ENCODE measurements around the gene LSM14A.

DNA sequence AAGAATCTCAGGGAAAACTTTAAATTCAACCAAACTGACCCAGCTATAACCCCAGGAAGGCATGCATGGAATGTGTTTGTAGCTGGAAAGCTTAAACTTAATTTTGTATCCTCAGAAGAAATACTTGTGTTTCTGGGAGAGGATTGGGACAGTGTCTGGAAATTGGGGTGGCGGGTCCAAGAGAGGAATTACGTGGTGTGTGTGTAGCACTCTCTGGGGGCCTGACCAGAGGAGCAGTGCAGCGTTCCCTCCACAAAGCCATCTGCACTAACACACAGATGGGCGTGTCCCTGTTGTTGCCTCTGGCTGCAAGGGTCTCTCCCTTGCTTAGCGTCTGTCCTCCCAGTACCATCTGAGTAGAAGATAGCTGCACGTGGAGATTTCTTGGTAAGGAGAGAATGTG lies 88.5 kb downstream of the LSM14A start:
- TF ChIP-seq, protein P1, sequence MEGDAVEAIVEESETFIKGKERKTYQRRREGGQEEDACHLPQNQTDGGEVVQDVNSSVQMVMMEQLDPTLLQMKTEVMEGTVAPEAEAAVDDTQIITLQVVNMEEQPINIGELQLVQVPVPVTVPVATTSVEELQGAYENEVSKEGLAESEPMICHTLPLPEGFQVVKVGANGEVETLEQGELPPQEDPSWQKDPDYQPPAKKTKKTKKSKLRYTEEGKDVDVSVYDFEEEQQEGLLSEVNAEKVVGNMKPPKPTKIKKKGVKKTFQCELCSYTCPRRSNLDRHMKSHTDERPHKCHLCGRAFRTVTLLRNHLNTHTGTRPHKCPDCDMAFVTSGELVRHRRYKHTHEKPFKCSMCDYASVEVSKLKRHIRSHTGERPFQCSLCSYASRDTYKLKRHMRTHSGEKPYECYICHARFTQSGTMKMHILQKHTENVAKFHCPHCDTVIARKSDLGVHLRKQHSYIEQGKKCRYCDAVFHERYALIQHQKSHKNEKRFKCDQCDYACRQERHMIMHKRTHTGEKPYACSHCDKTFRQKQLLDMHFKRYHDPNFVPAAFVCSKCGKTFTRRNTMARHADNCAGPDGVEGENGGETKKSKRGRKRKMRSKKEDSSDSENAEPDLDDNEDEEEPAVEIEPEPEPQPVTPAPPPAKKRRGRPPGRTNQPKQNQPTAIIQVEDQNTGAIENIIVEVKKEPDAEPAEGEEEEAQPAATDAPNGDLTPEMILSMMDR (conservative IDR thresholded peaks at IDR 0.05; ENCODE audit: low read length): no peak
- TF ChIP-seq EZH2phosphoT487 (IDR thresholded peaks at IDR 0.05; ENCODE audit: borderline replicate concordance): no peak
